Fibroblast of pulmonary artery (primary cell): ENCODE data around the gene RAET1L.
"Not testable (repeated sequence)": the region's sequence is repeated elsewhere in the genome, so short reads cannot be mapped to it uniquely, and the experiment has no call there.

Source experiments
- DNase-seq: peaks from one replicate; pipeline ENCODE4 v3.0.0-alpha.2; 2010; ENCODE audit warnings: low read depth
- H3K4me3 ChIP-seq: replicated peaks from 2 replicates; pipeline ENCODE4 v1.5.1; 2011; ENCODE audit warnings: low read depth, mild to moderate bottlenecking, control low read depth, low read length, moderate library complexity
- TF ChIP-seq, protein P1 (sequence below): IDR thresholded peaks from 2 replicates; pipeline ENCODE4 v1.5.1; 2011; ENCODE audit warnings: mild to moderate bottlenecking, control low read depth, low read length, inconsistent platforms; ENCODE audit errors: missing control alignments

The RAET1L gene

DNA sequence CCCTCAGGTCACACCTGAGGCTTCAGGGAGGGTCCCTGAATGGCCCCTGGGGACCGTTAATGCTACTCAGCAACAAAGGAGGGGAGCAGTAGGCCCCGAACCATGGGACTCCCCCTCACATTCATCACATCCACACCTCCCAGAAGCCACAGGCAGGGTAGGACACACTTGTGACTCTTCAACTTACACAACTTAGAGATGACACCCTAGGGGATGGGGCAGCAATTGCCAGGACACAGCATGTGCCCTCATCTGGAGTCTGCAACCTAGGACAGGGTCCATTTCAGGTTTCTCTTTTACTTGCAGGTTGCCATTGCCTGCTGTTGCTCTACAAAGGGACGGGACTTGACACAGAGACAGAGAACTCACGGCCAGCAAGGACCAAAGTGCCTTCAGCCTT lies 42.8 kb upstream of the RAET1L start:
- TF ChIP-seq, protein P1, sequence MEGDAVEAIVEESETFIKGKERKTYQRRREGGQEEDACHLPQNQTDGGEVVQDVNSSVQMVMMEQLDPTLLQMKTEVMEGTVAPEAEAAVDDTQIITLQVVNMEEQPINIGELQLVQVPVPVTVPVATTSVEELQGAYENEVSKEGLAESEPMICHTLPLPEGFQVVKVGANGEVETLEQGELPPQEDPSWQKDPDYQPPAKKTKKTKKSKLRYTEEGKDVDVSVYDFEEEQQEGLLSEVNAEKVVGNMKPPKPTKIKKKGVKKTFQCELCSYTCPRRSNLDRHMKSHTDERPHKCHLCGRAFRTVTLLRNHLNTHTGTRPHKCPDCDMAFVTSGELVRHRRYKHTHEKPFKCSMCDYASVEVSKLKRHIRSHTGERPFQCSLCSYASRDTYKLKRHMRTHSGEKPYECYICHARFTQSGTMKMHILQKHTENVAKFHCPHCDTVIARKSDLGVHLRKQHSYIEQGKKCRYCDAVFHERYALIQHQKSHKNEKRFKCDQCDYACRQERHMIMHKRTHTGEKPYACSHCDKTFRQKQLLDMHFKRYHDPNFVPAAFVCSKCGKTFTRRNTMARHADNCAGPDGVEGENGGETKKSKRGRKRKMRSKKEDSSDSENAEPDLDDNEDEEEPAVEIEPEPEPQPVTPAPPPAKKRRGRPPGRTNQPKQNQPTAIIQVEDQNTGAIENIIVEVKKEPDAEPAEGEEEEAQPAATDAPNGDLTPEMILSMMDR, result no peak
- H3K4me3 ChIP-seq, result peak overlapping the region; percentile 76
- DNase-seq, result no peak

DNA sequence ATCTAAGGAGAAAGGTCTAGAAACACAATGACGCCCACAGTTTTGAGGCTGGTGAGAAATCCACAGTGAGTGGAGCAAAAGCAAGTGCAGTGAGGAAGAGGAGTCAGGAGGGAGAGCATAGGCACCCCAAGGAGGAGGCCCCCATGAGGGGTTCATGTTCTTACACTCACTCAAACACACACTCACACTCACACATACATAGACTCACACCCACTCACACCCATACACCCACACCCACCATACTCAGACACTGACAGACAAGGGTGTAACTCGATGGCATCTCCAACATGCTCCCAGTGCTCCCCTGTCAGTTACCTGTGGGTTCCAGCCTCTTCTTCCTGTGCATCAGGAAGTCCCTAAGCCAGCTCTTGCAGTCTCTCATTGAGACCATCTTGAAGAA lies 39.8 kb upstream of the RAET1L start:
- no peak for DNase-seq

GRCh38 chr6:150063640-150064039 lies 38.3 kb upstream of the RAET1L start:
- TF ChIP-seq, protein P1, result no peak
- H3K4me3 ChIP-seq, result no peak overlapping the region
- DNase-seq, result no peak

More for the DNA sequence above, 39.8 kb upstream of the RAET1L start:
- H3K4me3 ChIP-seq, result no peak overlapping the region
- TF ChIP-seq, protein P1, result no peak

- DNase-seq, H3K4me3 ChIP-seq: not testable (repeated sequence)
These were observed 34.6 kb upstream of the RAET1L start for GRCh38 chr6:150059973-150060372.

GRCh38 chr6:150058986-150059385 lies 33.7 kb upstream of the RAET1L start:
- no peak overlapping the region for H3K4me3 ChIP-seq
- no peak for DNase-seq
- TF ChIP-seq, protein P1, result no peak

GRCh38 chr6:150058231-150058792 lies 33.0 kb upstream of the RAET1L start:
- H3K4me3 ChIP-seq, result no peak overlapping the region
- DNase-seq, result no peak
- TF ChIP-seq, protein P1, result no peak

- H3K4me3 ChIP-seq, result no peak overlapping the region
- TF ChIP-seq, protein P1, result no peak
- DNase-seq, result no peak
These were observed 32.2 kb upstream of the RAET1L start for GRCh38 chr6:150057501-150057951.

GRCh38 chr6:150056916-150057315 lies 31.6 kb upstream of the RAET1L start:
- H3K4me3 ChIP-seq, result no peak overlapping the region
- no peak for DNase-seq
- TF ChIP-seq, protein P1, result no peak
